Sigmoid colon (tissue), 4 donors: Measurements from ENCODE around the gene KRTAP20-1.

Source experiments
- CTCF ChIP-seq, 4 experiments: fragments of 450-650 bp in 3 of 4; fragments of 200-600 bp in 1 of 4; IDR thresholded peaks; one replicate each; pipeline ENCODE4 v1.5.1; 2016 to 2019; ENCODE audit warnings: antibody characterized with exemption in 4 of 4, mild to moderate bottlenecking in 3 of 4, moderate library complexity in 2 of 4
- EP300 ChIP-seq, 4 donors: sonication (generic); formaldehyde crosslinking; IDR thresholded peaks; one replicate each; pipeline ENCODE4 v1.6.1; 2017; ENCODE audit warnings: antibody characterized with exemption in 4 of 4
- POLR2A ChIP-seq, 2 donors: fragments of 450-650 bp; IDR thresholded peaks; one replicate each; pipeline ENCODE4 v1.6.1; 2016; ENCODE audit warnings: antibody characterized with exemption in 2 of 2, mild to moderate bottlenecking in 2 of 2, moderate library complexity in 2 of 2
- POLR2AphosphoS5 ChIP-seq, 4 donors: sonication (generic); formaldehyde crosslinking; IDR thresholded peaks; one replicate each; pipeline ENCODE4 v1.6.1; 2017; ENCODE audit warnings: antibody characterized with exemption in 4 of 4

- TF ChIP-seq CTCF (IDR thresholded peaks at IDR 0.05) (no peak), EP300 (IDR thresholded peaks at IDR 0.05) (no peak), POLR2A (IDR thresholded peaks at IDR 0.05) (no peak), POLR2AphosphoS5 (IDR thresholded peaks at IDR 0.05) (no peak)
Observed at GRCh38 chr21:30638686-30639085, 22.5 kb downstream of the KRTAP20-1 start.
